DOHH2 (cell line): Measurements from ENCODE around the gene MCU.

Experiments used
- CTCF ChIP-seq: fragments of 200-600 bp; sonication (generic); IDR thresholded peaks from one replicate; pipeline ENCODE4 v1.5.1; 2014; ENCODE audit warnings: antibody characterized with exemption, mild to moderate bottlenecking, low read depth, low read length; ENCODE audit not compliant: poor library complexity, severe bottlenecking
- EZH2phosphoT487 ChIP-seq: fragments of 200-600 bp; sonication (generic); IDR thresholded peaks from 2 replicates; pipeline ENCODE4 v1.6.1; 2017; ENCODE audit warnings: borderline replicate concordance, mild to moderate bottlenecking, antibody characterized with exemption, low read length, moderate library complexity, mixed read lengths

- TF ChIP-seq CTCF (no peak), EZH2phosphoT487 (no peak)
Observed at GRCh38 chr10:72812753-72813430, 120.9 kb downstream of the MCU start.
